Progenitor cell of endocrine pancreas (in vitro differentiated cells): ENCODE data around the gene ARFIP1. TPM values are rescaled to one million over a fixed set of nuclear protein-coding genes. Genes with fewer than 3 reads are reported as not detected.

ENCODE experiments used
- DNase-seq: peaks from one replicate; pipeline ENCODE4 v3.0.0; 2021; ENCODE audit warnings: low spot score; ENCODE audit not compliant: unreplicated experiment
- H3K27ac Mint-ChIP-seq: 2 replicates; pipeline ENCODE4 v1.8.0; 2021; ENCODE audit warnings: mild to moderate bottlenecking, moderate library complexity, mixed read lengths
- H3K27me3 Mint-ChIP-seq: 2 replicates; pipeline ENCODE4 v1.8.0; 2021; ENCODE audit warnings: mixed read lengths
- H3K36me3 Mint-ChIP-seq: 2 replicates; pipeline ENCODE4 v1.8.0; 2022; ENCODE audit warnings: mixed read lengths; ENCODE audit not compliant: insufficient read depth
- H3K4me1 Mint-ChIP-seq: 2 replicates; pipeline ENCODE4 v1.8.0; 2021; ENCODE audit warnings: low read depth, mixed read lengths
- H3K4me3 Mint-ChIP-seq: 2 replicates; pipeline ENCODE4 v1.8.0; 2021; ENCODE audit warnings: low read depth, mild to moderate bottlenecking, moderate library complexity, mixed read lengths
- H3K9me3 Mint-ChIP-seq: 2 replicates; pipeline ENCODE4 v1.8.0; 2021; ENCODE audit warnings: low read depth, mixed read lengths
- CTCF ChIP-seq: fragments of 200-600 bp; sonication (generic); IDR thresholded peaks from one replicate; pipeline ENCODE4 v1.5.0; 2021; ENCODE audit warnings: antibody characterized with exemption, mild to moderate bottlenecking; ENCODE audit not compliant: unreplicated experiment
- total RNA-seq: library from RNA; stranded (reverse); gene quantifications from 2 replicates; pipeline ENCODE4 v1.2.1, GENCODE V29; 2021

ARFIP1 gene
- total RNA-seq, 1 donor from 2014 or later: 31.7 TPM

GRCh38 chr4:152785639-152786615, 6.2 kb downstream of the ARFIP1 start:
- Mint-ChIP-seq H3K27ac (peak overlapping the region; percentile 21), H3K4me1 (peaks cover 21% of the 10 kb centered on the region), H3K9me3 (no peaks in the 10 kb centered on the region), H3K4me3 (no peak overlapping the region), H3K27me3 (no peaks in the 10 kb centered on the region), H3K36me3 (no peaks in the 10 kb centered on the region)
- TF ChIP-seq CTCF: no peak
- no peak for DNase-seq

- H3K4me3 Mint-ChIP-seq: no peak overlapping the region
- no peaks in the 10 kb centered on the region for H3K36me3 Mint-ChIP-seq
- no peak for TF ChIP-seq CTCF
- H3K4me1 Mint-ChIP-seq: peaks cover 17% of the 10 kb centered on the region
- no peaks in the 10 kb centered on the region for H3K9me3 Mint-ChIP-seq
- peak overlapping the region; percentile 21 for H3K27ac Mint-ChIP-seq
- no peaks in the 10 kb centered on the region for H3K27me3 Mint-ChIP-seq
- DNase-seq: no peak
These were observed 6.9 kb downstream of the ARFIP1 start for GRCh38 chr4:152786627-152787026.

- Mint-ChIP-seq H3K4me3 (no peak overlapping the region), H3K27me3 (no peaks in the 10 kb centered on the region)
These were observed 16.1 kb downstream of the ARFIP1 start for GRCh38 chr4:152795891-152796290.

GRCh38 chr4:152803541-152803940, 23.8 kb downstream of the ARFIP1 start:
- peaks cover 4% of the 10 kb centered on the region for H3K9me3 Mint-ChIP-seq
- TF ChIP-seq CTCF: no peak
- no peak overlapping the region for H3K4me3 Mint-ChIP-seq
- no peaks in the 10 kb centered on the region for H3K4me1 Mint-ChIP-seq
- H3K27ac Mint-ChIP-seq: no peak overlapping the region
- peaks cover 8% of the 10 kb centered on the region for H3K36me3 Mint-ChIP-seq
- no peak for DNase-seq
- H3K27me3 Mint-ChIP-seq: no peaks in the 10 kb centered on the region

More at GRCh38 chr4:152795891-152796290, 16.1 kb downstream of the ARFIP1 start:
- Mint-ChIP-seq H3K36me3 (no peaks in the 10 kb centered on the region), H3K4me1 (peaks cover 2% of the 10 kb centered on the region), H3K9me3 (no peaks in the 10 kb centered on the region), H3K27ac (no peak overlapping the region)
- no peak for DNase-seq
- TF ChIP-seq CTCF: no peak

- Mint-ChIP-seq H3K4me3 (no peak overlapping the region), H3K4me1 (no peaks in the 10 kb centered on the region), H3K27me3 (no peaks in the 10 kb centered on the region), H3K9me3 (peaks cover 5% of the 10 kb centered on the region), H3K27ac (peak overlapping the region; percentile 14), H3K36me3 (peaks cover 8% of the 10 kb centered on the region)
- TF ChIP-seq CTCF: no peak
- no peak for DNase-seq
These were observed 25.4 kb downstream of the ARFIP1 start for GRCh38 chr4:152805071-152805650.
